Activated effector memory CD4-positive, alpha-beta T cell treated with anti-CD3 and anti-CD28 coated beads, Interleukin-2, amount 50 U/mL, for 16 hours (primary cell): ENCODE data around the gene CLEC2L.
A peak's percentile ranks its signal among the peaks of the same experiment; 100 is the strongest.

Experiments used
- DNase-seq: peaks from one replicate; pipeline ENCODE4 v3.0.0-alpha.2; 2020

The CLEC2L gene

GRCh38 chr7:139580435-139580834 is 57.0 kb downstream of the CLEC2L start:
- no peak for DNase-seq

GRCh38 chr7:139582130-139582650 is 58.7 kb downstream of the CLEC2L start:
- no peak for DNase-seq

- DNase-seq = no peak
These were observed 59.2 kb downstream of the CLEC2L start for GRCh38 chr7:139582671-139583155.

- peak; percentile 47 for DNase-seq
These were observed 60.5 kb downstream of the CLEC2L start for GRCh38 chr7:139583826-139584553.

- no peak for DNase-seq
These were observed 61.6 kb downstream of the CLEC2L start for GRCh38 chr7:139585042-139585441.

GRCh38 chr7:139586286-139586685 is 62.8 kb downstream of the CLEC2L start:
- DNase-seq = no peak

- DNase-seq = no peak
These were observed 64.0 kb downstream of the CLEC2L start for GRCh38 chr7:139587535-139587934.

GRCh38 chr7:139588632-139589031 is 65.1 kb downstream of the CLEC2L start:
- no peak for DNase-seq

GRCh38 chr7:139589474-139589873 is 66.0 kb downstream of the CLEC2L start:
- no peak for DNase-seq

GRCh38 chr7:139591550-139592195 is 68.2 kb downstream of the CLEC2L start:
- peak; percentile 42 for DNase-seq

- no peak for DNase-seq
These were observed 69.4 kb downstream of the CLEC2L start for GRCh38 chr7:139592801-139593461.

GRCh38 chr7:139594090-139594489 is 70.6 kb downstream of the CLEC2L start:
- no peak for DNase-seq
